ENCODE measurements around the gene TTC23.

The TTC23 gene

GRCh38 chr15:99105514-99106341, 143.7 kb downstream of the TTC23 start:
- H3K9me3 ChIP-seq (ENCODE audit: control insufficient read depth, low read length): no peaks in the 10 kb centered on the region
- H3K4me1 ChIP-seq (ENCODE audit: control insufficient read depth, insufficient read depth, low read length): peaks cover 44% of the 10 kb centered on the region
- H3K4me3 ChIP-seq (ENCODE audit: low read length): peak overlapping the region; percentile 73
- H3K9ac ChIP-seq (ENCODE audit: low read length): peak overlapping the region; percentile 34
- no peaks in the 10 kb centered on the region for H3K27me3 ChIP-seq (replicated peaks; ENCODE audit: control insufficient read depth, insufficient read depth, low read length)
- H3K36me3 ChIP-seq (ENCODE audit: control insufficient read depth, insufficient read depth, low read length, severe bottlenecking): no peaks in the 10 kb centered on the region
- DNase-seq (ENCODE audit: low read depth): peak; percentile 71

- H3K4me3 ChIP-seq (ENCODE audit: low read length): peak within 1 kb of the TSS; percentile 73
- no peaks in the 10 kb centered on the region for H3K9me3 ChIP-seq (ENCODE audit: control insufficient read depth, low read length)
- peaks cover 3% of the 10 kb centered on the region for H3K27me3 ChIP-seq (replicated peaks; ENCODE audit: control insufficient read depth, insufficient read depth, low read length)
- DNase-seq (ENCODE audit: low read depth): peak; percentile 90
- no peaks in the 10 kb centered on the region for H3K36me3 ChIP-seq (ENCODE audit: control insufficient read depth, insufficient read depth, low read length, severe bottlenecking)
- H3K4me1 ChIP-seq (ENCODE audit: control insufficient read depth, insufficient read depth, low read length): peaks cover 36% of the 10 kb centered on the region
- H3K9ac ChIP-seq (ENCODE audit: low read length): peak within 1 kb of the TSS; percentile 43
Measured at GRCh38 chr15:99104788-99105513, 144.4 kb downstream of the TTC23 start, which contains the start of gene SYNM. Gene SYNM, plus strand, starts transcription at chr15:99105080. Its CDS starts 120 bp downstream, at chr15:99105200.

GRCh38 chr15:99103279-99103678, 146.1 kb downstream of the TTC23 start:
- H3K36me3 ChIP-seq (ENCODE audit: control insufficient read depth, insufficient read depth, low read length, severe bottlenecking): no peaks in the 10 kb centered on the region
- H3K9ac ChIP-seq (ENCODE audit: low read length): no peak overlapping the region
- DNase-seq (ENCODE audit: low read depth): no peak
- peaks cover 14% of the 10 kb centered on the region for H3K27me3 ChIP-seq (replicated peaks; ENCODE audit: control insufficient read depth, insufficient read depth, low read length)
- H3K9me3 ChIP-seq (ENCODE audit: control insufficient read depth, low read length): no peaks in the 10 kb centered on the region
- peaks cover 36% of the 10 kb centered on the region for H3K4me1 ChIP-seq (ENCODE audit: control insufficient read depth, insufficient read depth, low read length)
- H3K4me3 ChIP-seq (ENCODE audit: low read length): no peak overlapping the region

- Histone ChIP-seq H3K27me3 (replicated peaks; ENCODE audit: control insufficient read depth, insufficient read depth, low read length) (peaks cover 14% of the 10 kb centered on the region), H3K9ac (ENCODE audit: low read length) (no peak overlapping the region), H3K4me1 (ENCODE audit: control insufficient read depth, insufficient read depth, low read length) (peaks cover 34% of the 10 kb centered on the region), H3K36me3 (ENCODE audit: control insufficient read depth, insufficient read depth, low read length, severe bottlenecking) (no peaks in the 10 kb centered on the region), H3K4me3 (ENCODE audit: low read length) (no peak overlapping the region), H3K9me3 (ENCODE audit: control insufficient read depth, low read length) (no peaks in the 10 kb centered on the region)
- DNase-seq (ENCODE audit: low read depth): no peak
Measured at GRCh38 chr15:99102332-99103235, 146.8 kb downstream of the TTC23 start.

GRCh38 chr15:99101501-99101900, 147.9 kb downstream of the TTC23 start:
- no peak for DNase-seq (ENCODE audit: low read depth)
- Histone ChIP-seq H3K27me3 (replicated peaks; ENCODE audit: control insufficient read depth, insufficient read depth, low read length) (peaks cover 14% of the 10 kb centered on the region), H3K9ac (ENCODE audit: low read length) (no peak overlapping the region)

GRCh38 chr15:99100245-99101173, 148.9 kb downstream of the TTC23 start:
- Histone ChIP-seq H3K4me3 (ENCODE audit: low read length) (peak overlapping the region; percentile 66), H3K9ac (ENCODE audit: low read length) (peak overlapping the region; percentile 41), H3K4me1 (ENCODE audit: control insufficient read depth, insufficient read depth, low read length) (peaks cover 17% of the 10 kb centered on the region), H3K9me3 (ENCODE audit: control insufficient read depth, low read length) (no peaks in the 10 kb centered on the region), H3K27me3 (replicated peaks; ENCODE audit: control insufficient read depth, insufficient read depth, low read length) (peaks cover 16% of the 10 kb centered on the region), H3K36me3 (ENCODE audit: control insufficient read depth, insufficient read depth, low read length, severe bottlenecking) (no peaks in the 10 kb centered on the region)
- DNase-seq (ENCODE audit: low read depth): peak; percentile 94

More at GRCh38 chr15:99101501-99101900, 147.9 kb downstream of the TTC23 start:
- Histone ChIP-seq H3K4me3 (ENCODE audit: low read length) (no peak overlapping the region), H3K9me3 (ENCODE audit: control insufficient read depth, low read length) (no peaks in the 10 kb centered on the region), H3K36me3 (ENCODE audit: control insufficient read depth, insufficient read depth, low read length, severe bottlenecking) (no peaks in the 10 kb centered on the region), H3K4me1 (ENCODE audit: control insufficient read depth, insufficient read depth, low read length) (peaks cover 25% of the 10 kb centered on the region)

- Histone ChIP-seq H3K9ac (ENCODE audit: low read length) (no peak overlapping the region), H3K36me3 (ENCODE audit: control insufficient read depth, insufficient read depth, low read length, severe bottlenecking) (no peaks in the 10 kb centered on the region), H3K4me3 (ENCODE audit: low read length) (no peak overlapping the region), H3K27me3 (replicated peaks; ENCODE audit: control insufficient read depth, insufficient read depth, low read length) (peaks cover 18% of the 10 kb centered on the region), H3K9me3 (ENCODE audit: control insufficient read depth, low read length) (no peaks in the 10 kb centered on the region), H3K4me1 (ENCODE audit: control insufficient read depth, insufficient read depth, low read length) (peaks cover 17% of the 10 kb centered on the region)
- no peak for DNase-seq (ENCODE audit: low read depth)
Measured at GRCh38 chr15:99099661-99100060, 149.7 kb downstream of the TTC23 start.

- H3K9ac ChIP-seq (ENCODE audit: low read length): no peak overlapping the region
- H3K36me3 ChIP-seq (ENCODE audit: control insufficient read depth, insufficient read depth, low read length, severe bottlenecking): no peaks in the 10 kb centered on the region
- H3K9me3 ChIP-seq (ENCODE audit: control insufficient read depth, low read length): no peaks in the 10 kb centered on the region
- H3K4me1 ChIP-seq (ENCODE audit: control insufficient read depth, insufficient read depth, low read length): peaks cover 17% of the 10 kb centered on the region
- no peak overlapping the region for H3K4me3 ChIP-seq (ENCODE audit: low read length)
- peaks cover 20% of the 10 kb centered on the region for H3K27me3 ChIP-seq (replicated peaks; ENCODE audit: control insufficient read depth, insufficient read depth, low read length)
- no peak for DNase-seq (ENCODE audit: low read depth)
Measured at GRCh38 chr15:99098991-99099390, 150.4 kb downstream of the TTC23 start.

- H3K4me1 ChIP-seq (ENCODE audit: control insufficient read depth, insufficient read depth, low read length): peaks cover 17% of the 10 kb centered on the region
- H3K27me3 ChIP-seq (replicated peaks; ENCODE audit: control insufficient read depth, insufficient read depth, low read length): peaks cover 20% of the 10 kb centered on the region
- H3K9ac ChIP-seq (ENCODE audit: low read length): no peak overlapping the region
- no peaks in the 10 kb centered on the region for H3K9me3 ChIP-seq (ENCODE audit: control insufficient read depth, low read length)
- DNase-seq (ENCODE audit: low read depth): no peak
- no peaks in the 10 kb centered on the region for H3K36me3 ChIP-seq (ENCODE audit: control insufficient read depth, insufficient read depth, low read length, severe bottlenecking)
- no peak overlapping the region for H3K4me3 ChIP-seq (ENCODE audit: low read length)
Measured at GRCh38 chr15:99098426-99098825, 151.0 kb downstream of the TTC23 start.
